ENCODE results near the gene TRIM36. TPM values are rescaled to one million over a fixed set of nuclear protein-coding genes. Genes with fewer than 3 reads are reported as not detected.

Gene TRIM36
- total RNA-seq, 1 donor from 2014 or later: 4.4 TPM

- no peak for FAIRE-seq
- no peaks in the 10 kb centered on the region for H3K27me3 Mint-ChIP-seq (ENCODE audit: low read depth, unreplicated experiment)
- Histone ChIP-seq H2AFZ (ENCODE audit: low read depth, low read length) (no peak overlapping the region), H3K9me3 (ENCODE audit: insufficient read depth, low read depth, low read length) (no peaks in the 10 kb centered on the region), H4K20me1 (ENCODE audit: insufficient read depth, low read length) (no peaks in the 10 kb centered on the region), H3K4me2 (ENCODE audit: low read length) (no peak overlapping the region), H3K36me3 (ENCODE audit: insufficient read depth, low read length) (no peaks in the 10 kb centered on the region), H3K27me3 (ENCODE audit: insufficient read depth, low read length) (no peaks in the 10 kb centered on the region), H3K27ac (ENCODE audit: low read depth, low read length) (no peak overlapping the region), H3K9ac (ENCODE audit: low read length) (no peak overlapping the region), H3K4me3 (ENCODE audit: insufficient read depth, low read depth, low read length) (no peak overlapping the region), H3K79me2 (ENCODE audit: insufficient read depth, low read length) (no peaks in the 10 kb centered on the region), H3K4me1 (ENCODE audit: insufficient read depth, low read length) (no peaks in the 10 kb centered on the region)
- no peak for TF ChIP-seq EZH2 (IDR thresholded peaks at IDR 0.05; ENCODE audit: insufficient read depth, low read length)
- no peaks in the 10 kb centered on the region for H3K4me1 Mint-ChIP-seq (ENCODE audit: low read depth, unreplicated experiment)
- H3K9me3 Mint-ChIP-seq (ENCODE audit: unreplicated experiment): no peaks in the 10 kb centered on the region
- no peak for DNase-seq (ENCODE audit: low read depth)
- H3K27ac Mint-ChIP-seq (ENCODE audit: unreplicated experiment): no peak overlapping the region
- no peak overlapping the region for H3K4me3 Mint-ChIP-seq (ENCODE audit: unreplicated experiment)
- H3K36me3 Mint-ChIP-seq (ENCODE audit: low read depth, unreplicated experiment): peaks cover 4% of the 10 kb centered on the region
Observed at GRCh38 chr5:115124741-115125140, 45.0 kb downstream of the TRIM36 start.

GRCh38 chr5:115116001-115116400 is 53.7 kb downstream of the TRIM36 start:
- Histone ChIP-seq H4K20me1 (ENCODE audit: insufficient read depth, low read length) (no peaks in the 10 kb centered on the region), H3K9ac (ENCODE audit: low read length) (no peak overlapping the region), H3K4me1 (ENCODE audit: insufficient read depth, low read length) (no peaks in the 10 kb centered on the region), H3K4me3 (ENCODE audit: insufficient read depth, low read depth, low read length) (no peak overlapping the region), H3K4me2 (ENCODE audit: low read length) (no peak overlapping the region), H3K79me2 (ENCODE audit: insufficient read depth, low read length) (no peaks in the 10 kb centered on the region), H3K27ac (ENCODE audit: low read depth, low read length) (no peak overlapping the region), H2AFZ (ENCODE audit: low read depth, low read length) (no peak overlapping the region), H3K9me3 (ENCODE audit: insufficient read depth, low read depth, low read length) (no peaks in the 10 kb centered on the region), H3K27me3 (ENCODE audit: insufficient read depth, low read length) (no peaks in the 10 kb centered on the region), H3K36me3 (ENCODE audit: insufficient read depth, low read length) (no peaks in the 10 kb centered on the region)
- Mint-ChIP-seq H3K27me3 (ENCODE audit: low read depth, unreplicated experiment) (no peaks in the 10 kb centered on the region), H3K9me3 (ENCODE audit: unreplicated experiment) (peaks cover 4% of the 10 kb centered on the region), H3K36me3 (ENCODE audit: low read depth, unreplicated experiment) (peaks cover 4% of the 10 kb centered on the region), H3K4me1 (ENCODE audit: low read depth, unreplicated experiment) (peaks cover 5% of the 10 kb centered on the region), H3K4me3 (ENCODE audit: unreplicated experiment) (no peak overlapping the region), H3K27ac (ENCODE audit: unreplicated experiment) (no peak overlapping the region)
- no peak for TF ChIP-seq CTCF (IDR thresholded peaks at IDR 0.05; ENCODE audit: insufficient read depth, low read depth, low read length)
- TF ChIP-seq EZH2 (IDR thresholded peaks at IDR 0.05; ENCODE audit: insufficient read depth, low read length): no peak
- FAIRE-seq (no peak), DNase-seq (ENCODE audit: low read depth) (no peak)

- H3K4me3 ChIP-seq (ENCODE audit: insufficient read depth, low read depth, low read length): no peak overlapping the region
- H3K9ac ChIP-seq (ENCODE audit: low read length): no peak overlapping the region
- H3K4me1 ChIP-seq (ENCODE audit: insufficient read depth, low read length): no peaks in the 10 kb centered on the region
- H3K9me3 ChIP-seq (ENCODE audit: insufficient read depth, low read depth, low read length): no peaks in the 10 kb centered on the region
- no peaks in the 10 kb centered on the region for H3K36me3 Mint-ChIP-seq (ENCODE audit: low read depth, unreplicated experiment)
- H4K20me1 ChIP-seq (ENCODE audit: insufficient read depth, low read length): no peaks in the 10 kb centered on the region
- DNase-seq (ENCODE audit: low read depth) (no peak), FAIRE-seq (no peak)
- no peaks in the 10 kb centered on the region for H3K79me2 ChIP-seq (ENCODE audit: insufficient read depth, low read length)
- no peak overlapping the region for H3K4me2 ChIP-seq (ENCODE audit: low read length)
- no peak for TF ChIP-seq CTCF (IDR thresholded peaks at IDR 0.05; ENCODE audit: insufficient read depth, low read depth, low read length)
- no peak for TF ChIP-seq EZH2 (IDR thresholded peaks at IDR 0.05; ENCODE audit: insufficient read depth, low read length)
- H3K9me3 Mint-ChIP-seq (ENCODE audit: unreplicated experiment): no peaks in the 10 kb centered on the region
- H3K27ac Mint-ChIP-seq (ENCODE audit: unreplicated experiment): no peak overlapping the region
- H2AFZ ChIP-seq (ENCODE audit: low read depth, low read length): no peak overlapping the region
- no peak overlapping the region for H3K27ac ChIP-seq (ENCODE audit: low read depth, low read length)
- no peak overlapping the region for H3K4me3 Mint-ChIP-seq (ENCODE audit: unreplicated experiment)
- H3K27me3 ChIP-seq (ENCODE audit: insufficient read depth, low read length): no peaks in the 10 kb centered on the region
- H3K36me3 ChIP-seq (ENCODE audit: insufficient read depth, low read length): no peaks in the 10 kb centered on the region
- H3K27me3 Mint-ChIP-seq (ENCODE audit: low read depth, unreplicated experiment): no peaks in the 10 kb centered on the region
- peaks cover 5% of the 10 kb centered on the region for H3K4me1 Mint-ChIP-seq (ENCODE audit: low read depth, unreplicated experiment)
Observed at GRCh38 chr5:115109840-115110239, 59.9 kb downstream of the TRIM36 start.

Data from astrocyte (in vitro differentiated cells and primary cell).